Measurements from ENCODE around the gene MAOA.
"Not testable (repeated sequence)": the region's sequence is repeated elsewhere in the genome, so short reads cannot be mapped to it uniquely, and the experiment has no call there.

MAOA gene

DNA sequence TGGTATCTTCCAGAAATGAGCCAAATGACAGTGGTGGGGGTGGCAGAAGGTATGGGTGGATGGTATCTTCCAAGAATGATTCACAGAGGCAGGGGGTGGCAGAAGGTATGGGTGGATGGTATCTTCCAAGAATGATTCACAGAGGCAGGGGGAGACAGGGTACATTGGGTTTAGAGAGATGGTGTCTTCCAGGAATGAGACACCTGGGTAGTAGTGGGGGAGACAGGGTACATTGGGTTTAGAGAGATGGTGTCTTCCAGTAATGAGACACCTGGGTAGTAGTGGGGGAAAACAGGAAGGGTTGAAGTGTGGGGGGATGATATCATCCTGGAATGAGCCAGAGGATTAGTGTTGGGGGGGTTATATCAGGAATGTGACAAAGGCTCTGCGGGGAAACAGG is 62.0 kb downstream of the MAOA start:
- DNase-seq (ENCODE audit: low read depth), result no peak

DNA sequence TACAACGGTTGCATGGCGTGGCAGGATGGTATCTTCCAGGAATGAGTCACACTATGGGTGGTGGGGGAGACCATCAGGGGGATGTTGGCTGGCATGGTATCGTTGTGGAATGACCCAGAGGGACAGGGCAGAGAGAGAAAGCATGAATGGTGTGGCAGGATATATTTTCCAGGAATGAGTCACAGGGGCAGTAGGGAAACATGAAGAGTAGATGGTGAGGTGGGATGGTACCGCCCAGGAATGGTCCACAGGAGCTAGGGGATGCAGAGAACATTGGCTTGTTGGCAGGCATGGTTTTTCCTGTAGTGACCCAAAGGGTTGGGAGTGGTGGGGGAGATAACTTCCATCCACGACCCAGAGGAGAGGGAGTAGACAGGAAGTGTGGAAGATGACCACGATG is 62.4 kb downstream of the MAOA start:
- no peak for DNase-seq (ENCODE audit: low read depth)

DNA sequence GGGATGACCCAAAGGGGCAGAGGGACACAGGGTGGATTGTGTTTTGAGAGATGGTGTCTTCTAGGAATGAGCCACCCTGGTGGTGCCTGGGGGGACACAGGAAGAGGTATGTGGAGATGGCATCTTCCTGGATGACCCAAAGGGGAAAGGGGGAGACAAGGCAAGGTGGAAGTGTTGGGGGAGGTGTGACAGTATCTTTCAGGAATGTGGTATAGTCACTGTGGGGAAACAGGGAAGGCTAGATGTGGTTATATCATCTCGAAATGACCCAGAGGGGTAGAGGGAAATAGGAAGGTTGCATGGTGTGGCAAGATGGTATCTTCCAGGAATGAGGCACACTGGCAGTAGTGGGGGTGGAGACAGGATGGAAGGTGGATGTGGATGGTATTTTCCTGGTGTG is 62.9 kb downstream of the MAOA start:
- no peak for DNase-seq (ENCODE audit: low read depth)

DNA sequence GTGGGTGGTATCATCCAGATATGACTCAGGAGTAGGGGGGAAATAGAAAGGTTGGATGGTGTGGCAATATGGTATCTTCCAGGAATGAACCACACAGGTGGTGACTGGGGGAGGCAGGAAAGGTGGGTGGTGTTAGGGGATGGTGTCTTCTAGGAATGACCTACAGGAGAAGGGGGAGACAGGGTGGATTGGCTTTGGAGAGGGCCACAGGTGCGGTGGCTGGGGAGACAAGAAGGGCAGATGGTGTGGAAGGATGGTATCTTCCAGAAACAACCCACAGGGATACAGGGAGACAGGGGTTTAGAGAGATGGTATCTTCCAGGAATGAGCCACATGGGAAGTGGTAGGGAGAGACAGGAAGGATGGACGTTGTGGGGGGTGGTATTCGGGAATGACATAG is 64.0 kb downstream of the MAOA start:
- DNase-seq (ENCODE audit: low read depth), result no peak

DNA sequence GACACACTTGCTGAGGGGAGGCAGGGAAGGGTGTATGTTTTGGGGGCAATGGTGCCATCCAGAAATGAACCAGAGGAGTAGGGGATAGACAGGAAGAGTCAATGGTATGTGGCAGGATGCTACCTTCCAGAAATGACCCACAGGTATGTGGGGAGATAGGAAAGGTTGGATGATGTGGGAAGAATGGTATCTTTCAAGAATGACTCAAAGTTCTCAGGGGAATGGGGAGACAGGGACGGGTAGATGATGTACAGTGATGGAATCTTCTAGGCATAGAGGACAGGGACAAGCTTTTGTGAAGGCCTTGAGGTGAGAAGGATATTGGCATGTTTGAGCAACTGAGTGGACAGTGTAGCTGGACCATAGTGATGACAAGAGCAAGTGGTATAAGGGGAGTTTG is 64.9 kb downstream of the MAOA start:
- DNase-seq (ENCODE audit: low read depth), result no peak

DNA sequence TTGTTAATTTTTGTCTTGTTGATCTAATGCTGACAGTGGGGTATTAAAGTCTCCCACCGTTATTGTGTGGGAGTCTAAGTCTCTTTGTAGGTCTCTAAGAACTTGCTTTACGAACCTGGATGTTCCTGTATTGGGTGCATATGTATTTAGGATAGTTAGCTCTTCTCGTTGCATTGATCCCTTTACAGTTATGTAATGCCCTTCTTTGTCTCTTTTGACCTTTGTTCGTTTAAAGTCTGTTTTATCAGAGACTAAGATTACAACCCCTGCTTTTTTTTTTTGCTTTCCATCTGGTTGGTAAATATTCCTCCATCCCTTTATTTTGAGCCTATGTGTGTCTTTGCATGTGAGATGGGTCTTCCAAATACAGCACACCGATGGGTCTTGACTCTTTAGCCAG is 69.1 kb downstream of the MAOA start:
- not testable (repeated sequence) for DNase-seq (ENCODE audit: low read depth)

DNA sequence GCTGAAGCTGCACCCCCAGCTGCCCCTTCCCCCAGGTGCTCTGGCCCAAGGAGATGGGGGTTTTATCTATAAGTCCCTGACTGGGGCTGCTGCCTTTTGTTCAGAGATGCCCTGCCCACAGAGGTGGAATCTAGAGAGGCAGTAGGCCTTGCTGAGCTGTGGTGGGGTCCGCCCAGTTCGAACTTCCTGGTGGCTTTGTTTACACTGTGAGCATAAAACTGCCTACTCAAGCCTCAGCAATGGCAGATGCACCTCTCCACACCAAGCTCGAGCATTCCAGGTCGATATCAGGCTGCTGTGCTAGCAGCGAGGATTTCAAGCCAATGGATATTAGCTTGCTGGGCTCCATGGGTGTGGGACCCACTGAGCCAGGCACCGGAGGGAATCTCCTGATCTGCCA is 71.2 kb downstream of the MAOA start:
- not testable (repeated sequence) for DNase-seq (ENCODE audit: low read depth)

DNA sequence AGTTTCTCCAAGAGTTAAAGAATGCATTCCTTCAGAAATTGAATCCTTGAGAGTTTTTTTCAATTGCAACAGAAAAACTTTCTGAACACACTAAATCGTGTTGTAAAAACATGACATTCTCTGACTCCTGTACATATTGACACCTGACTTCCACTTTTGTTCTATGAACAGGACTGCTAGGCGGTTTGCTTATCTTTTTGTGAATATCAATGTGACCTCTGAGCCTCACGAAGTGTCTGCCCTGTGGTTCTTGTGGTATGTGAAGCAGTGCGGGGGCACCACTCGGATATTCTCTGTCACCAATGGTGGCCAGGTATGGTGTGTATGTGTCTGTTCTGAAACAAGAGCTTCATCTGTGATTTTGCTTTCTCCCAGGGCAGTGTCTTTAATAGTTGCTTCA is 71.9 kb downstream of the MAOA start:
- no peak for DNase-seq (ENCODE audit: low read depth)

DNA sequence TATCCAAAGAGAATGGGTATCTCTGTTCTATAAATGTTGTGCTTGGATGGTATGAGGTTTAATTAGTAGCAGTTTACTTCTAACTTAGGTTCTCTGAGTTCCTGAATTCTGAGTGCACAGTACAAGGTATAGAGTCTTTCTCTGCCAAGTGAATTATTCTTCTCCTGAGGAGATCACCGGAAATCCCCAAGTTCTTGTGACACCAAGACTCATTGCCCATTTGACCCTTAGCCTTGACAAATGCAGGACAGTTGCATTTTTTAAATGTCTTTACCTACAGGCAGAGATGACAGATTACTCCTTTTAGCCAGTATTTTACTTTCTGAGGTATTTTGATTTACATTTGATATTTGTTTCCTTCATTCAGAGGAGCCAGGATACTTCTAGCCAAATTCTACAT is 72.9 kb downstream of the MAOA start:
- no peak for DNase-seq (ENCODE audit: low read depth)

DNA sequence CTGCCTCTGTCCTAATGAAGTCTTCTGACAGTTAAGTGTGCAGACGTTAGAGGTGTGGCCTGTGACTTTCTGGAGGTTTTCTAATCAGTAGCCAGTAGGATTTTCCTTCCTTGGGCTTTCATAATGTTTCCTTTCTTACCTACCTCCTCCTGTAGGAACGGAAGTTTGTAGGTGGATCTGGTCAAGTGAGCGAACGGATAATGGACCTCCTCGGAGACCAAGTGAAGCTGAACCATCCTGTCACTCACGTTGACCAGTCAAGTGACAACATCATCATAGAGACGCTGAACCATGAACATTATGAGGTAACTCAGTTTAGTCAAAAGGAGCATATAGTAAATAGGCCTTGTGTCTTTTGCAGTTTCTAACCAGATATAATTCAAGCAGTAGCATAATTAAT is 75.0 kb downstream of the MAOA start:
- DNase-seq (ENCODE audit: low read depth), result no peak

DNA sequence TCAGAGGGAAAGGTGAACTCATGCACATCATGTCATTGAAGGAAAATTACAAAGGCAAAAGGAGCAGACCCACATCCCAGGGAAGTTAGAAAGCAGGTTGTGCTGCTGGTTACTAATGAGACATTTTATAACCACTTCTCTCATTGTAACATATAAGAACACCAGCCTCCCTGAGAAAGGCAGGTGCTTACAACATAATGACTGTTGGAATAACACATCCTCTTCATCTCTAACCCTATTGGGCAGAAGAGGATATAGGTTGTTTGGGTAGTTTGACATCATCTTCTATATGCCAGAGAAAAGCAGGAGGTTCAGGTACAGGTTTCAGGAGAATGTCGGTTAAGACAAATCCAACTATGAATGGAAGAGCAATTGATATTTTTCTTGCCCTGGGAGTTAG is 77.6 kb downstream of the MAOA start:
- DNase-seq (ENCODE audit: low read depth), result no peak

DNA sequence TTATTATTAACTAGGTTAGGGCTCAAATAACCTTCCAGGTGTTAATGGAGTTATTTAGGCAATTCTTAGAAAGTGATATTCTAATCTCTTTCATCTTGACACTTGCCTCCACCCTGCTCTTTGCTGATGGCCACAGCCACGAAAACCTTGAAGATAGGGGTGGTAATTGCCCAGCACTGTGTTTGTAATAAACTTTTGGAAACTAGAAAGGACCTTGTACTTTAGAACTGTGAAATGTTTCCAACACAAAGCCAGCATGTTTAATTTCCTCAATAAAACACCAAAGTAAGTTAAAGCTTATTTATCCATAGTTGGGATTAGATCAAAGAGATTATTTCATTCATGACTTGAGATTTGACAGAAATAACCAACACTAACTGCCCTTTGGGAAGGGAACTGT is 78.3 kb downstream of the MAOA start:
- DNase-seq (ENCODE audit: low read depth), result no peak

DNA sequence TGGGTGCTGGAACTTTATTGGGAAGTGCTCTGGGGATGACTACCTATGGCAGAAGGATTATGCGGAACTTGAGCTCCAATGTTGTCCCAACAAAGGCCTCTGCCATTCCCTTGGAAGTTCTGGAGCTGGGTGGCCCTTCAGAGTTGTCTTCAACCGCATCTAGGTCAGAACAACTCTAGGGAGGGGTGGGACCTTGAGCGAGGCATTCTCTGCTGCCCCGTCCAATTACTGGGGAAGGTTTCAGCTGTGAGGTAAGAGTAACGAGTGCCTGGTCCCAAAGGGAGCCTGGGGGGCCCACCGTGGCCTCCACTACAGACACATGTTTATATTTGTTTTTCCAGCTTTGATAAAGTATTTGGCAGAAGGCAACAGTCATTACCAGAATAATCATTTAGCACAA is 79.4 kb downstream of the MAOA start:
- no peak for DNase-seq (ENCODE audit: low read depth)

DNA sequence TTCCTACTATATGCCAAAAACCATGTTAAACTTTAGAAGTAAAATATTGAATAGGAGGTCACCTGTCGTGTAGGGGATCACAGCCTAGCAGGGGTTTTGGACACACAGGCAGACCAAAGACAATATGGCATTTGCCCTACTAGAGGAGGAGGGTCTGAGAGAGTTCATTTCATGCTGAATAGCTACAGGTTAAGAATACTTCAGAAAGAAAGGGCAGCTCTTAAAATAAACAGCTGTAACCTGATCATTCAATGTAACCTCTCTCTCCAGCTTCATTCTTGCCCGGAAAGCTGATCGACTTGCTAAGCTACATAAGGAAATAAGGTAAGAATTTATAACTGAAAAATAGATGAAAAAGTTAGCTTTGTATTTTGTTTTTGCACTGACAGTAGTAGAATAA is 79.9 kb downstream of the MAOA start:
- no peak for DNase-seq (ENCODE audit: low read depth)

DNA sequence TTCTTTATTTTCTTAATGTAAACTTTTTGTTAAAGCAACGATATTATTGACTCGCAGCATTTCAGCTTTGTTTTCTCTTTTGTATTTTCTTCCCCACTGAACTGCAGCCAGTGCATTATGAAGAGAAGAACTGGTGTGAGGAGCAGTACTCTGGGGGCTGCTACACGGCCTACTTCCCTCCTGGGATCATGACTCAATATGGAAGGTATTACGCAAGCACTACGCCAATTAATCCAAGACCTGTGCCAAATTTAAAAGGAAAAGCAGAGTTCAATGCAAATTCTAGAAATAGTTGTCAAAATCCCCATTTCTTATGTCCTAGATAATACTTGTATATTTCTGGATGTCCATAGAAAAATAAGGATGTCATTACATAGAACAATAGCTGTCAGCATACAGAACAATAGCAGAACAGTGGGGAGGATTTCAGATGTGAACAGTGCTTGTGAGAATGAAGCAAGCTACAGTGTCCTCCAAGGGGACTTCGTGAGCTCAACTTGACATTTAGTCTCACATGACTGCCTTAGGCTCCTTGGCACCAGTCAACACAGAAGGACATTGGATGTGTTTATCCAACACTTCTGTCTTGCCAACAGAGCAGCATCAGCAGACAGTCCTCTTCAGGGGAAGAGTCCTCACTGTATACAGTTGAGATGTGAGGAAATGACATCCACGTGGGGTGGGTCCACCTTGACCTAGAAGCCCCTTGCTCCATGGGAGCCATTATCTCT is 85.9 kb downstream of the MAOA start:
- DNase-seq (ENCODE audit: low read depth), result no peak

DNA sequence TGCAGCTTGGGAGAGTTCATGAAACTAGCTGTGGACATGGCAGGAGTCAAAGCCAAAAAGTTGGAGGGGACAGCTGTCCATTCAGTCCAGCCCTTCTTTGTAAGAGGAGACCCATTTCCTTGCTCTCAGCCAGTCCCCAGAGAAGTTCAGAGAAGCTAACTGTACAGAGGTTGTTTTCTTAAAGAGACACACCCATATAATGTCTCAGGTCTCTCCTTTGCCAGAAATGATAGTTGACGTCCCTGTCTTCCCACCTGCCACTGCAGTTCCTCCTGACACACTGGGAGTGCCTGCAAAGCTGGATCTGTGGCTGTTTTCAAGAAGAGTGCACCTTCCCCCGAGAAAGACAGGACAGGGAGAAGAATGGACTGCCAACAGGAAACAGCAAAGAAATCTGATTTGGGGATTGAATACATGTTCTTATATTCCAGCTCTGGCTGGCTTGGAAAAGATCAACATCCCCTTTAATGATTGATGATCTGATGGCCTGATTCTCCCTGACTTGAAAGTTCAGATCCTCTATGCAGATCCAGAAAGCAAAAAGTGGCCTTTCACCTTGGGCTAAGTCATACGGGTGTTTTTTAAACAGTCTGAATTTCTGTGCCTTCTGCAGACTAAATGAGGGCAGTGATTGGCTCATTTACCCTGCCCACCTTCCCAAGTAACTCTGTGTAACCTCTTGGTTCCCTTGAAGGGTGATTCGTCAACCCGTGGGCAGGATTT is 87.2 kb downstream of the MAOA start:
- no peak for DNase-seq (ENCODE audit: low read depth)

DNA sequence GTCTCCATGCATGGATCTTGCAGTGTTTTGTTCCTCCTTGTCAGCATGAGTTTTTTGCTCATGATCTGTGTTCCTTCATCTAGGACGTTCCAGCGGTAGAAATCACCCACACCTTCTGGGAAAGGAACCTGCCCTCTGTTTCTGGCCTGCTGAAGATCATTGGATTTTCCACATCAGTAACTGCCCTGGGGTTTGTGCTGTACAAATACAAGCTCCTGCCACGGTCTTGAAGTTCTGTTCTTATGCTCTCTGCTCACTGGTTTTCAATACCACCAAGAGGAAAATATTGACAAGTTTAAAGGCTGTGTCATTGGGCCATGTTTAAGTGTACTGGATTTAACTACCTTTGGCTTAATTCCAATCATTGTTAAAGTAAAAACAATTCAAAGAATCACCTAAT is 88.2 kb downstream of the MAOA start:
- no peak for DNase-seq (ENCODE audit: low read depth)

DNA sequence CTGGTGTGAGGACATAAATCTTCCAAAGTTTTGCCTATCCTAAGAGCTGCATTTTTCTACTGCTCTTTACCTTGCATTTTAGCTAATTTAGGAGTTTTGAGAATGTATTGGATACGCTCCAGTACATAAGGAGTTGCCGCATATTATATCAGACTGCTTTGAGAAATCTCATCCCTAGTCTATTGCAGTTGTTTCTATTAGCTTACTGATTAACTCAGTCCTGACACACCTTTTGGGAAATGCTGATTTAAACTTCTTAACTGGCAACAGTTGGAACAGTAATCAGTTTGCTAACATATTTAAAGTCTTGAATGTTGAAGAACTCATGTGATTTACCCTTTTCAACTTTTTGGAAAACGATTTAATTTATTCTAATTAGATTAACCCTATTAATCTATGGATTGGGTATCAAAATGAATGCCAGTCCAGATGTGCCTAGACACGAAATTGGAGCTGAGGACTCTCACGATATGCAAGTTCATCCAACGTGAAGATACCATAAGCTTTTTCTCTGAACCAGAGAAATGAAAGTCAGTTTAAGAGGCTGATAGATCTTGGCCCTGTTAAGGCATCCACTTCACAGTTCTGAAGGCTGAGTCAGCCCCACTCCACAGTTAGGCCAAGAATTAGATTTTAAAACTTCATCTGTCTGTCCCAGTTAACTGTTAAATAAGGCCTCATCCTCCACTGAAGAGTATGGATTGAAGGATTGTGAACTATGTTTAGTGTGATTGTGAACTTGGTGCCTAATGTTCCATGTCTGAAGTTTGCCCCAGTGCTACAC is 90.0 kb downstream of the MAOA start:
- no peak for DNase-seq (ENCODE audit: low read depth)

DNA sequence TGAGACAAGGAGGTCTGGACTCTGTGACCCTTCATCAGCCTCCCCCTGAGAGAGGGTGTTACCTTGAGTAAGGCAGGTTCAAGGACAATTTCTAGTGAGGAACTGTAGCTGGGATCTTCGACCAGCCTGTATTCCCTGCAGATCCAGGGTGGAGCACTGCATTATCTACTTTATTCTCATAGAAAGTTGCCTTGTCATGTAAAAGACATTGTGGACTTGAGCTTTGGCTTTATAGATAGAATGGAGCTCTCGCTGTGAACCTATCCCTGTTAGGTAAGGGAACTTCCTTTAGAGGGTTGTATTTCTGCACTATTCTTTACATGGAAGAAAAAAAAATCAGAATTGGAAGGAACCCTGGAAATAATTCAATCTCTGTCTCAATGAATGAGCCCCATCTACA is 91.4 kb downstream of the MAOA start:
- DNase-seq (ENCODE audit: low read depth), result no peak

DNA sequence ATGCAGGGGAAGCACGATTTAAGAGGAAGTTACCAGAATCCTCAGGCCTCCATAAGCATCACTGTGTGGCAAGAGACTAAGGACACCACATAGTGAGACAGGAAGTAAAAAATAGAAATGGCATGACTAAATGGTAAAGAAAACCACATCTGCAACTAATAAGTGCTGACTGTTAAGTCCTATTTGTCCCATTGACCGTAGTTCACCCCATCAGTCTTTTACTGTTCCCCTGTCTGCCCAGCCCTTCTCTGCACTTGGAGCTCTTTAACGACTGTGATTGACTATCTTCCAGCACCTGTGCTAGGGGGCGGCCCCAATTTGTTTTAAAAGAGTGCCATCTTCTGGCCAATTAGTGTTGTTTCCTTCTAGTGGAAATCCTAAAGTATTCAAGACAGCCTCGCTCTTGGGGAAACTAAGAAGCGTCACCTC is 94.2 kb downstream of the MAOA start:
- no peak for DNase-seq (ENCODE audit: low read depth)

DNA sequence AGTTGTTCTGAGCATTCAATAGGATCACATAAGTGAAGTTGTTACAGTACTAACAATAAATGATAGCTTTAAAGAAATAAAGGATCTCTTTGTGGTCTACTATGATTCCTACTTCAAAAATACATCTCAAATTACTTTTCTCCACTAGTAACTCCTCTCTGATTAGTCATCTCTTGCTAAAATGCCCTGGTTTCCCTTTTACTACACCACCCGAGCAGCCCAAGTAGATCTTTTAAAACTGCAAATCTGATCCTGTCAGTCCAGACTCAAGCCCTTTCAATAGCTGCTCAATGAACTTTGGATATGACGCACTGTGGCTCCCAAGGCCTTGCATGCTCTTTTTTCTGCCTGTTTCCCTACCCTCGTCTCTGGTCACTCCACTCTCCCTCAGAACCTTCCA is 97.5 kb downstream of the MAOA start:
- DNase-seq (ENCODE audit: low read depth), result no peak

DNA sequence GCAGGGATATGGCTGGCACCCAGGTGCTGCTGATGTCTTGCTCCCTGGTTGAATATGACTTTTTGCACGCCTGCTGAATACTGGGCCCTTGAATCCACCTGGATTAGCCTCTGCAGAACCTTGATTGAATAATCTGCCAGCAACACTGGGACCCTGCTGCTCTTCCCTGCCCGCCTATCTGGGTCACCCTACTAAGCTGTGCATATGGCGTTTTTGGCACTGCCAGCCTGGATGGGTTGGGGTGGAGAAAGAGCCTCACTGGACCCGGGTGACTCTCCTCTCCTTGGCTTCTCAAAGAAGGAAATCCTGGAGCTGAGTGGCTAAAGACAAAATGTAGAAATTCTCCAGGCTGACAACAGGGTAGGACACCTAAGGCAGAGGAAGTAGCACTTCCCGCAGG is 100.0 kb downstream of the MAOA start:
- DNase-seq (ENCODE audit: low read depth), result no peak

DNA sequence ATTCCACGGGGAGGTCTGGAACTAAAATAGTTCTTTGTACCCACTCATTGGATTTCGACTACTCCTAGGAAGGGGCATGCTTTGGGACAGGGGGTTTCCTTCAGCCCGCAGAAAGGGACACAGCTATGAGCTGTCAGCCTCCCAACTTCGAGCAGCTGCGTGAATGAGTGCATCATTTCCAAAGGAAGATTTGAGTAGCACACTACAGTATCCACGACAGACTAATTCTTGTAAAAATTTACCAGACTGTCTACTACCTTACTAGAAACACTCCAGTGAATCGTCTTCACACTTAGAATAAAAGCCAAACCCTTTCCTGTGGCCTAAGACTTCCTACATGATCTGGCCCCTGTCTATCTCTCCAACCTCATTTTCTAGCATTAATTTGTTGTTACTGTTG is 101.9 kb downstream of the MAOA start:
- DNase-seq (ENCODE audit: low read depth), result no peak
